B cell (primary cell): ENCODE data around the gene PAX4. TPM values are rescaled to one million over a fixed set of nuclear protein-coding genes. Genes with fewer than 3 reads are reported as not detected.

Source experiments
- ATAC-seq: fragments of 200-7000 bp; cut with Tn5 transposase; one replicate; pipeline ENCODE4 v1.10.0; 2021; ENCODE audit warnings: low read depth, mild to moderate bottlenecking, moderate number of reproducible peaks, moderate library complexity
- CTCF ChIA-PET: fragments of 350-600 bp; sonication (Branson Sonifier 250); formaldehyde crosslinking; loops from one replicate; lab custom pipeline; 2021; ENCODE audit warnings: antibody characterized with exemption, inconsistent platforms; lab: Charles Lee
- POLR2A ChIA-PET: fragments of 350-600 bp; sonication (Branson Sonifier 250); formaldehyde crosslinking; loops from one replicate; lab custom pipeline; 2021; ENCODE audit warnings: antibody characterized with exemption; lab: Charles Lee
- DNase-seq: peaks from one replicate; pipeline ENCODE4 v3.0.0; 2013
- H2AFZ ChIP-seq: 2 replicates; pipeline ENCODE4 v1.6.1; 2012; ENCODE audit warnings: mild to moderate bottlenecking, low read depth, low read length; ENCODE audit not compliant: insufficient read depth, poor library complexity, severe bottlenecking
- H3K27ac ChIP-seq, 2 donors: 1 replicate in 1 of 2; 2 replicates in 1 of 2; pipeline ENCODE4 v1.5.1; 2012 to 2013; ENCODE audit warnings: low read length in 2 of 2, mild to moderate bottlenecking in 2 of 2, moderate library complexity in 1 of 2
- H3K27me3 ChIP-seq, 4 experiments: fragments of 200-600 bp in 1 of 4; sonication (generic) in 1 of 4; replicated peaks in 1 of 4; 1 replicate in 2 of 4; 2 replicates in 2 of 4; pipeline versions ENCODE4 v1.6.1 to v1.7.0; 2013 to 2016; ENCODE audit warnings: low read length in 3 of 4, mild to moderate bottlenecking in 2 of 4, mixed read lengths in 1 of 4, moderate library complexity in 1 of 4; ENCODE audit not compliant: insufficient read depth in 4 of 4, control insufficient read depth in 3 of 4; ENCODE audit errors: control extremely low read depth in 1 of 4
- H3K36me3 ChIP-seq, 2 experiments: replicated peaks in 1 of 2; 1 replicate in 1 of 2; 2 replicates in 1 of 2; pipeline versions ENCODE4 v1.6.1 to v1.7.1; 2013; ENCODE audit warnings: low read length in 1 of 2; ENCODE audit not compliant: insufficient read depth in 2 of 2, control insufficient read depth in 1 of 2; ENCODE audit errors: control extremely low read depth in 1 of 2, extremely low read depth in 1 of 2
- H3K4me1 ChIP-seq, 2 donors: fragments of 200-600 bp in 1 of 2; sonication (generic) in 1 of 2; 1 replicate in 1 of 2; 2 replicates in 1 of 2; pipeline versions ENCODE4 v1.5.1 to v1.6.1; 2013 to 2017; ENCODE audit warnings: low read length in 2 of 2; ENCODE audit not compliant: control insufficient read depth in 2 of 2, insufficient read depth in 2 of 2
- H3K4me2 ChIP-seq: replicated peaks from 2 replicates; pipeline ENCODE3; 2012; ENCODE audit warnings: mild to moderate bottlenecking, low read depth, low read length; ENCODE audit not compliant: poor library complexity, severe bottlenecking
- H3K4me3 ChIP-seq, 5 experiments: fragments of 200-600 bp in 1 of 5; sonication (generic) in 1 of 5; 1 replicate in 3 of 5; 2 replicates in 2 of 5; pipeline versions ENCODE4 v1.5.1 to v1.7.0; 2011 to 2016; ENCODE audit warnings: low read length in 4 of 5, mild to moderate bottlenecking in 4 of 5, low read depth in 2 of 5, control low read depth in 1 of 5, moderate library complexity in 1 of 5; ENCODE audit not compliant: insufficient read depth in 1 of 5; ENCODE audit errors: control extremely low read depth in 1 of 5, extremely low read depth in 1 of 5
- H3K79me2 ChIP-seq: fragments of 200-600 bp; sonication (generic); one replicate; pipeline ENCODE4 v1.6.0; 2016; ENCODE audit warnings: low read length; ENCODE audit not compliant: control insufficient read depth, insufficient read depth
- H3K9ac ChIP-seq: fragments of 200-600 bp; sonication (generic); 2 replicates; pipeline ENCODE4 v1.6.1; 2017; ENCODE audit warnings: mild to moderate bottlenecking, low read length, moderate library complexity
- H3K9me3 ChIP-seq, 3 donors: one replicate each; pipeline versions ENCODE4 v1.6.1 to v1.7.1; 2013; ENCODE audit warnings: low read length in 2 of 3; ENCODE audit not compliant: control insufficient read depth in 2 of 3, insufficient read depth in 1 of 3; ENCODE audit errors: control extremely low read depth in 1 of 3
- H4K20me1 ChIP-seq: 2 replicates; pipeline ENCODE4 v1.6.0; 2012; ENCODE audit warnings: mild to moderate bottlenecking, low read length; ENCODE audit not compliant: insufficient read depth, control insufficient read depth, poor library complexity, severe bottlenecking
- H3K27ac Mint-ChIP-seq: one replicate; pipeline ENCODE4 v1.8.0; 2021; ENCODE audit warnings: mixed read lengths
- H3K27me3 Mint-ChIP-seq: one replicate; pipeline ENCODE4 v1.8.0; 2021; ENCODE audit warnings: mixed read lengths
- H3K4me1 Mint-ChIP-seq: one replicate; pipeline ENCODE4 v1.8.0; 2021; ENCODE audit warnings: mixed read lengths
- H3K4me3 Mint-ChIP-seq: one replicate; pipeline ENCODE4 v1.8.0; 2021; ENCODE audit warnings: mixed read lengths
- H3K9me3 Mint-ChIP-seq: one replicate; pipeline ENCODE4 v1.8.0; 2022; ENCODE audit warnings: mixed read lengths; ENCODE audit not compliant: insufficient read depth
- EZH2 ChIP-seq: IDR thresholded peaks from 2 replicates; pipeline ENCODE4 v1.6.1; 2012; ENCODE audit warnings: borderline replicate concordance, low read depth, mild to moderate bottlenecking, moderate library complexity, low read length; ENCODE audit not compliant: insufficient read depth, poor library complexity, severe bottlenecking
- WGBS: methylation state at CpG from one replicate; pipeline ENCODE4 v1.1.5; 2013; ENCODE audit warnings: missing lambda C conversion rate; ENCODE audit not compliant: insufficient coverage; 5-methylcytosine and 5-hydroxymethylcytosine counted together
- intact Hi-C: fragments of 100-400 bp; cut with micrococcal nuclease; formaldehyde crosslinking; loops from one replicate; pipeline ENCODE4 v1.10.0; 2022
- polyA plus RNA-seq: library from polyadenylated mRNA; depleted of rRNA; stranded (reverse); fragments of >200 nt; gene quantifications from 2 replicates; pipeline ENCODE4 v1.2.3, GENCODE V29; 2012
- total RNA-seq, 2 donors: library from RNA; stranded (reverse); fragments of 120-200 nt in 1 of 2; gene quantifications; 1 replicate in 1 of 2; 2 replicates in 1 of 2; pipeline versions ENCODE4 v1.2.3 to v1.2.4, GENCODE V29; 2013 to 2022
- TF ChIP-seq, protein P1 (sequence below): fragments of 200-600 bp; IDR thresholded peaks from one replicate; pipeline ENCODE4 v1.8.0; 2022; ENCODE audit warnings: antibody characterized with exemption, mild to moderate bottlenecking

PAX4 gene
- total and polyA plus RNA-seq, 2 donors (not counting 1 experiment from before 2014, with no cell fraction given) = not detected

DNA sequence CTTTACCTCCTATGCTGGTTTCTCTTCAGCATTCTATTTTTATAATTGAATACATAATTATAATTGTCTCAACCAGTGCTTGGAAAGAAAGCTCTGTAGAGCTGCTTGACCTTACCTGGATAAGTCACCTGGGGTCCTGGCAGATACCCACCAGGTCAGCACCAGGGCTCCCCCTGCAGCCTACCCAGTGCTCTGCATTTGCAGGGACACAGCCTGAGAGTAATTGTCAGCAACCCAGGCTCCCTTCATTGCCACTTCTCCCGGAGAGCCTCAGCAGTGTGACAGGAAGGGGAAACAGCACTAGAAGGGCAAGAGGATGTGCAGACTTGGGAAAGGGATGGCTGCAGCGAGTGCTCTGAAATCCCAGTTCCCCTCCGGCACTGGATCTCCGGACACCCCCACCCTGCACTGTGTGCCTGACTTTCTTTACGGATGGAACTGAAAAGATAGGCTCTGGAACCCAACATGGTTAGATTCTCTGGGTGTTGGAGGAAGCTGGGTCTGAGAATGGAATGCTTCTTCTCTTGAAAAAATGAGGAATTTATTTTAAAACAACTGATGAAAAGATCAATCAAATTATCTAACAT lies 11.4 kb upstream of the PAX4 start:
- TF ChIP-seq, protein P1, sequence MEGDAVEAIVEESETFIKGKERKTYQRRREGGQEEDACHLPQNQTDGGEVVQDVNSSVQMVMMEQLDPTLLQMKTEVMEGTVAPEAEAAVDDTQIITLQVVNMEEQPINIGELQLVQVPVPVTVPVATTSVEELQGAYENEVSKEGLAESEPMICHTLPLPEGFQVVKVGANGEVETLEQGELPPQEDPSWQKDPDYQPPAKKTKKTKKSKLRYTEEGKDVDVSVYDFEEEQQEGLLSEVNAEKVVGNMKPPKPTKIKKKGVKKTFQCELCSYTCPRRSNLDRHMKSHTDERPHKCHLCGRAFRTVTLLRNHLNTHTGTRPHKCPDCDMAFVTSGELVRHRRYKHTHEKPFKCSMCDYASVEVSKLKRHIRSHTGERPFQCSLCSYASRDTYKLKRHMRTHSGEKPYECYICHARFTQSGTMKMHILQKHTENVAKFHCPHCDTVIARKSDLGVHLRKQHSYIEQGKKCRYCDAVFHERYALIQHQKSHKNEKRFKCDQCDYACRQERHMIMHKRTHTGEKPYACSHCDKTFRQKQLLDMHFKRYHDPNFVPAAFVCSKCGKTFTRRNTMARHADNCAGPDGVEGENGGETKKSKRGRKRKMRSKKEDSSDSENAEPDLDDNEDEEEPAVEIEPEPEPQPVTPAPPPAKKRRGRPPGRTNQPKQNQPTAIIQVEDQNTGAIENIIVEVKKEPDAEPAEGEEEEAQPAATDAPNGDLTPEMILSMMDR = peak; percentile 53
- TF ChIP-seq EZH2 = no peak
- Histone ChIP-seq H4K20me1 (no peaks in the 10 kb centered on the region), H3K9ac (no peak overlapping the region), H3K36me3 (no peaks in the 10 kb centered on the region), H2AFZ (peak overlapping the region; percentile 22), H3K9me3 (no peaks in the 10 kb centered on the region), H3K79me2 (no peaks in the 10 kb centered on the region), H3K4me1 (no peaks in the 10 kb centered on the region), H3K4me3 (no peak overlapping the region), H3K27me3 (peaks cover 0 to 14% (median 6%) of the 10 kb centered on the region in 4 experiments), H3K4me2 (no peak overlapping the region), H3K27ac (no peak overlapping the region)
- no peaks in the 10 kb centered on the region for H3K4me1 Mint-ChIP-seq
- no peak overlapping the region for H3K27ac Mint-ChIP-seq
- 21% methylated on average over 2 of the region's 5 CpGs for WGBS
- ATAC-seq (peak; percentile 51), DNase-seq (peak; percentile 33)
- H3K27me3 Mint-ChIP-seq = peaks cover 49% of the 10 kb centered on the region
- intact Hi-C loops = loop anchor here (2.0 kb wide), 1 partner anchor 125 kb away; no protein-coding TSS in a partner anchor
- no peak overlapping the region for H3K4me3 Mint-ChIP-seq
- no peaks in the 10 kb centered on the region for H3K9me3 Mint-ChIP-seq
- ChIA-PET CTCF (interaction anchor here (0.9 to 3.1 kb wide), 6 partner anchors 16 to 828 kb away, joined by 3 to 11 read pairs (median 4); no protein-coding TSS in a partner anchor), POLR2A (interaction anchor here (0.7 kb wide), 1 partner anchor 9 kb away, joined by 8 read pairs; no protein-coding TSS in a partner anchor)

- peaks cover 42% of the 10 kb centered on the region for H3K27me3 Mint-ChIP-seq
Measured at GRCh38 chr7:127628445-127628844, 10.5 kb upstream of the PAX4 start.

More at GRCh38 chr7:127628445-127628844, 10.5 kb upstream of the PAX4 start:
- no peak for ATAC-seq
- H3K27ac ChIP-seq = no peak overlapping the region
- peaks cover 0 to 10% (median 7%) of the 10 kb centered on the region in 4 experiments for H3K27me3 ChIP-seq
- no peaks in the 10 kb centered on the region for H3K9me3 ChIP-seq
- H3K4me3 Mint-ChIP-seq = no peak overlapping the region
- H3K4me1 ChIP-seq = no peaks in the 10 kb centered on the region
- H3K79me2 ChIP-seq = no peaks in the 10 kb centered on the region
- no peaks in the 10 kb centered on the region for H3K36me3 ChIP-seq
- H3K4me3 ChIP-seq = no peak overlapping the region
- no peaks in the 10 kb centered on the region for H3K9me3 Mint-ChIP-seq
- no peak for DNase-seq
- H3K4me1 Mint-ChIP-seq = no peaks in the 10 kb centered on the region
- intact Hi-C loops = loop anchor here (2.0 kb wide), 1 partner anchor 124 kb away; no protein-coding TSS in a partner anchor
- ChIA-PET POLR2A (no interaction called here), CTCF (interaction anchor here (0.9 to 3.1 kb wide), 7 partner anchors 15 to 827 kb away, joined by 3 to 11 read pairs (median 3); no protein-coding TSS in a partner anchor)
- no peak overlapping the region for H2AFZ ChIP-seq
- H3K9ac ChIP-seq = no peak overlapping the region
- no peaks in the 10 kb centered on the region for H4K20me1 ChIP-seq
- H3K4me2 ChIP-seq = no peak overlapping the region
- no peak overlapping the region for H3K27ac Mint-ChIP-seq
- WGBS = 79% methylated on average over 2 of the region's 3 CpGs
- no peak for TF ChIP-seq EZH2
- TF ChIP-seq, protein P1 = no peak
